HepG2 (cell line): ENCODE results near the gene PTCRA. TPM values are rescaled to one million over a fixed set of nuclear protein-coding genes. Genes with fewer than 3 reads are reported as not detected.

Experiments used
- polyA plus RNA-seq, 8 experiments: library from polyadenylated mRNA; depleted of rRNA in 3 of 8; stranded (reverse) in 7 of 8; unstranded in 1 of 8; fragments of >200 nt; fragmentation: Illumina TruSeq in 4 of 8; extraction: Trizol in 4 of 8; gene quantifications; 2 replicates each; pipeline versions ENCODE4 v1.2.1 to v1.2.3, GENCODE V29; 2011 to 2016; ENCODE audit warnings: low read depth in 4 of 8, missing spikeins in 1 of 8, mixed read lengths in 1 of 8; ENCODE audit not compliant: insufficient read depth in 1 of 8
- total RNA-seq, 5 experiments: library from RNA; depleted of rRNA; stranded (reverse); fragments of >200 nt; fragmentation: Illumina TruSeq; extraction: Trizol; gene quantifications; 2 replicates each; pipeline ENCODE4 v1.2.3, GENCODE V29; 2016; ENCODE audit warnings: low read depth in 1 of 5

The PTCRA gene
- total and polyA plus RNA-seq, 2 of the 13 experiments (the other 11 are each of a cell fraction or from before 2014, with no cell fraction given) = not detected

Other genes with a start within 250 kb of the PTCRA start
- 0.04 and 0.06 TPM in 2 replicates for gene PRPH2, start 193.5 kb upstream of the PTCRA start, total RNA-seq (2016; rRNA removed; fragmentation: Illumina TruSeq; extraction: Trizol)
- 0.03 and 0.05 TPM in 2 replicates for gene PRPH2, start 193.5 kb upstream of the PTCRA start, polyA plus RNA-seq (2011; rRNA removed)
- 36.1 and 43.2 TPM in 2 replicates for gene TBCC, start 169.9 kb upstream of the PTCRA start, total RNA-seq (2016; rRNA removed; fragmentation: Illumina TruSeq; extraction: Trizol)
- gene TBCC, start 169.9 kb upstream of the PTCRA start, polyA plus RNA-seq (2011; rRNA removed) = 14.8 and 18.0 TPM in 2 replicates
- gene BICRAL, start 134.0 kb upstream of the PTCRA start, total RNA-seq (2016; rRNA removed; fragmentation: Illumina TruSeq; extraction: Trizol) = 5.0 and 6.8 TPM in 2 replicates
- 11.1 and 13.5 TPM in 2 replicates for gene BICRAL, start 134.0 kb upstream of the PTCRA start, polyA plus RNA-seq (2011; rRNA removed)
- 179 and 228 TPM in 2 replicates for gene RPL7L1, start 36.4 kb upstream of the PTCRA start, total RNA-seq (2016; rRNA removed; fragmentation: Illumina TruSeq; extraction: Trizol)
- gene RPL7L1, start 36.4 kb upstream of the PTCRA start, polyA plus RNA-seq (2011; rRNA removed) = 51.6 and 52.0 TPM in 2 replicates
- 31.4 and 60.2 TPM in 2 replicates for gene CNPY3, start 13.4 kb downstream of the PTCRA start, total RNA-seq (2016; rRNA removed; fragmentation: Illumina TruSeq; extraction: Trizol)
- 38.3 and 42.3 TPM in 2 replicates for gene CNPY3, start 13.4 kb downstream of the PTCRA start, polyA plus RNA-seq (2011; rRNA removed)
- 7.0 and 7.3 TPM in 2 replicates for gene GNMT, start 44.7 kb downstream of the PTCRA start, total RNA-seq (2016; rRNA removed; fragmentation: Illumina TruSeq; extraction: Trizol)
- 2.8 and 3.8 TPM in 2 replicates for gene GNMT, start 44.7 kb downstream of the PTCRA start, polyA plus RNA-seq (2011; rRNA removed)
- 3.6 and 5.1 TPM in 2 replicates for gene PEX6, start 63.1 kb downstream of the PTCRA start, total RNA-seq (2016; rRNA removed; fragmentation: Illumina TruSeq; extraction: Trizol)
- 6.7 and 8.5 TPM in 2 replicates for gene PEX6, start 63.1 kb downstream of the PTCRA start, polyA plus RNA-seq (2011; rRNA removed)
- 55.6 and 60.4 TPM in 2 replicates for gene PPP2R5D, start 68.5 kb downstream of the PTCRA start, total RNA-seq (2016; rRNA removed; fragmentation: Illumina TruSeq; extraction: Trizol)
- gene PPP2R5D, start 68.5 kb downstream of the PTCRA start, polyA plus RNA-seq (2011; rRNA removed) = 39.4 and 53.7 TPM in 2 replicates
- gene MEA1, start 97.9 kb downstream of the PTCRA start, total RNA-seq (2016; rRNA removed; fragmentation: Illumina TruSeq; extraction: Trizol) = 86.2 and 110 TPM in 2 replicates
- gene MEA1, start 97.9 kb downstream of the PTCRA start, polyA plus RNA-seq (2011; rRNA removed) = 75.6 and 76.6 TPM in 2 replicates
- 91.5 and 92.5 TPM in 2 replicates for gene KLHDC3, start 98.2 kb downstream of the PTCRA start, total RNA-seq (2016; rRNA removed; fragmentation: Illumina TruSeq; extraction: Trizol)
- gene KLHDC3, start 98.2 kb downstream of the PTCRA start, polyA plus RNA-seq (2011; rRNA removed) = 78.3 and 98.4 TPM in 2 replicates
- 144 and 184 TPM in 2 replicates for gene RRP36, start 105.6 kb downstream of the PTCRA start, total RNA-seq (2016; rRNA removed; fragmentation: Illumina TruSeq; extraction: Trizol)
- gene RRP36, start 105.6 kb downstream of the PTCRA start, polyA plus RNA-seq (2011; rRNA removed) = 29.5 and 31.1 TPM in 2 replicates
- 30.7 and 32.0 TPM in 2 replicates for gene CUL7, start 137.8 kb downstream of the PTCRA start, total RNA-seq (2016; rRNA removed; fragmentation: Illumina TruSeq; extraction: Trizol)
- 60.7 and 79.4 TPM in 2 replicates for gene CUL7, start 137.8 kb downstream of the PTCRA start, polyA plus RNA-seq (2011; rRNA removed)
- gene MRPL2, start 143.4 kb downstream of the PTCRA start, total RNA-seq (2016; rRNA removed; fragmentation: Illumina TruSeq; extraction: Trizol) = 56.1 and 56.8 TPM in 2 replicates
- gene MRPL2, start 143.4 kb downstream of the PTCRA start, polyA plus RNA-seq (2011; rRNA removed) = 65.6 and 69.9 TPM in 2 replicates
- gene KLC4, start 143.6 kb downstream of the PTCRA start, total RNA-seq (2016; rRNA removed; fragmentation: Illumina TruSeq; extraction: Trizol) = 45.4 and 45.8 TPM in 2 replicates
- 70.4 and 89.4 TPM in 2 replicates for gene KLC4, start 143.6 kb downstream of the PTCRA start, polyA plus RNA-seq (2011; rRNA removed)
- 48.5 and 99.8 TPM in 2 replicates for gene PTK7, start 160.3 kb downstream of the PTCRA start, total RNA-seq (2016; rRNA removed; fragmentation: Illumina TruSeq; extraction: Trizol)
- gene PTK7, start 160.3 kb downstream of the PTCRA start, polyA plus RNA-seq (2011; rRNA removed) = 98.5 and 116 TPM in 2 replicates